Activated naive CD8-positive, alpha-beta T cell treated with anti-CD3 and anti-CD28 coated beads, Interleukin-2, amount 50 U/mL, for 24 hours (primary cell): ENCODE measurements around the gene CCDC7.
"Not testable (repeated sequence)": the region's sequence is repeated elsewhere in the genome, so short reads cannot be mapped to it uniquely, and the experiment has no call there.

Experiments
- ATAC-seq: fragments of 150-1000 bp; cut with Tn5 transposase; one replicate; pipeline ENCODE4 v1.10.0; 2021
- DNase-seq: peaks from one replicate; pipeline ENCODE4 v3.0.0; 2021
- H3K27ac Mint-ChIP-seq: one replicate; pipeline ENCODE4 v1.8.0; 2021; ENCODE audit warnings: mild to moderate bottlenecking, mixed read lengths
- H3K27me3 Mint-ChIP-seq: one replicate; pipeline ENCODE4 v1.8.0; 2021; ENCODE audit warnings: mixed read lengths
- H3K36me3 Mint-ChIP-seq: one replicate; pipeline ENCODE4 v1.8.0; 2021; ENCODE audit warnings: low read depth, mixed read lengths
- H3K4me1 Mint-ChIP-seq: one replicate; pipeline ENCODE4 v1.8.0; 2021; ENCODE audit warnings: mixed read lengths
- H3K4me3 Mint-ChIP-seq: one replicate; pipeline ENCODE4 v1.8.0; 2021; ENCODE audit warnings: mild to moderate bottlenecking, moderate library complexity, mixed read lengths
- H3K9me3 Mint-ChIP-seq: one replicate; pipeline ENCODE4 v1.8.0; 2021; ENCODE audit warnings: mixed read lengths

Gene CCDC7

GRCh38 chr10:32577448-32577847, 131.5 kb downstream of the CCDC7 start:
- no peak for ATAC-seq
- Mint-ChIP-seq H3K27ac (no peak overlapping the region), H3K36me3 (no peaks in the 10 kb centered on the region)

GRCh38 chr10:32582946-32583345, 137.0 kb downstream of the CCDC7 start:
- H3K27ac Mint-ChIP-seq, result no peak overlapping the region

More at GRCh38 chr10:32577448-32577847, 131.5 kb downstream of the CCDC7 start:
- Mint-ChIP-seq H3K9me3 (no peaks in the 10 kb centered on the region), H3K4me3 (no peak overlapping the region), H3K4me1 (no peaks in the 10 kb centered on the region), H3K27me3 (no peaks in the 10 kb centered on the region)
- no peak for DNase-seq

GRCh38 chr10:32598022-32598421, 152.1 kb downstream of the CCDC7 start:
- H3K4me3 Mint-ChIP-seq, H3K4me1 Mint-ChIP-seq, ATAC-seq, H3K27ac Mint-ChIP-seq, H3K27me3 Mint-ChIP-seq, DNase-seq: not testable (repeated sequence)
- Mint-ChIP-seq H3K36me3 (peaks cover 58% of the 10 kb centered on the region), H3K9me3 (peaks cover 27% of the 10 kb centered on the region)

More at GRCh38 chr10:32582946-32583345, 137.0 kb downstream of the CCDC7 start:
- Mint-ChIP-seq H3K9me3 (no peaks in the 10 kb centered on the region), H3K27me3 (no peaks in the 10 kb centered on the region), H3K4me1 (no peaks in the 10 kb centered on the region), H3K36me3 (peaks cover 12% of the 10 kb centered on the region), H3K4me3 (no peak overlapping the region)
- ATAC-seq, result no peak
- no peak for DNase-seq

- Mint-ChIP-seq H3K27me3 (no peaks in the 10 kb centered on the region), H3K9me3 (peaks cover 31% of the 10 kb centered on the region), H3K27ac (no peak overlapping the region), H3K4me3 (no peak overlapping the region), H3K4me1 (no peaks in the 10 kb centered on the region), H3K36me3 (peaks cover 54% of the 10 kb centered on the region)
- ATAC-seq (no peak), DNase-seq (no peak)
Measured at GRCh38 chr10:32600317-32600716, 154.4 kb downstream of the CCDC7 start.

GRCh38 chr10:32601562-32601961, 155.6 kb downstream of the CCDC7 start:
- H3K36me3 Mint-ChIP-seq, result peaks cover 43% of the 10 kb centered on the region
- H3K4me3 Mint-ChIP-seq, H3K27me3 Mint-ChIP-seq, DNase-seq, H3K4me1 Mint-ChIP-seq, H3K27ac Mint-ChIP-seq, ATAC-seq: not testable (repeated sequence)
- peaks cover 31% of the 10 kb centered on the region for H3K9me3 Mint-ChIP-seq

- DNase-seq (no peak), ATAC-seq (no peak)
- H3K27ac Mint-ChIP-seq, result no peak overlapping the region
- peaks cover 27% of the 10 kb centered on the region for H3K36me3 Mint-ChIP-seq
- no peak overlapping the region for H3K4me3 Mint-ChIP-seq
- H3K9me3 Mint-ChIP-seq, result peaks cover 14% of the 10 kb centered on the region
- H3K27me3 Mint-ChIP-seq, result no peaks in the 10 kb centered on the region
- H3K4me1 Mint-ChIP-seq, result no peaks in the 10 kb centered on the region
Measured at GRCh38 chr10:32605787-32606186, 159.8 kb downstream of the CCDC7 start.

GRCh38 chr10:32610543-32610942, 164.6 kb downstream of the CCDC7 start:
- H3K27me3 Mint-ChIP-seq, H3K27ac Mint-ChIP-seq, H3K4me3 Mint-ChIP-seq, DNase-seq, H3K4me1 Mint-ChIP-seq, ATAC-seq: not testable (repeated sequence)
- peaks cover 20% of the 10 kb centered on the region for H3K9me3 Mint-ChIP-seq
- peaks cover 27% of the 10 kb centered on the region for H3K36me3 Mint-ChIP-seq

GRCh38 chr10:32616438-32616837, 170.5 kb downstream of the CCDC7 start:
- H3K27me3 Mint-ChIP-seq, result no peaks in the 10 kb centered on the region
- H3K36me3 Mint-ChIP-seq, result peaks cover 34% of the 10 kb centered on the region
- no peaks in the 10 kb centered on the region for H3K4me1 Mint-ChIP-seq
- no peak overlapping the region for H3K27ac Mint-ChIP-seq
- no peak for ATAC-seq
- peaks cover 26% of the 10 kb centered on the region for H3K9me3 Mint-ChIP-seq
- no peak overlapping the region for H3K4me3 Mint-ChIP-seq
- no peak for DNase-seq

- H3K4me3 Mint-ChIP-seq, result no peak overlapping the region
- H3K9me3 Mint-ChIP-seq, result peaks cover 18% of the 10 kb centered on the region
- DNase-seq (no peak), ATAC-seq (no peak)
- no peaks in the 10 kb centered on the region for H3K4me1 Mint-ChIP-seq
- H3K36me3 Mint-ChIP-seq, result peaks cover 23% of the 10 kb centered on the region
- H3K27me3 Mint-ChIP-seq, result no peaks in the 10 kb centered on the region
- H3K27ac Mint-ChIP-seq, result no peak overlapping the region
Measured at GRCh38 chr10:32618482-32618881, 172.5 kb downstream of the CCDC7 start.

- Mint-ChIP-seq H3K27me3 (no peaks in the 10 kb centered on the region), H3K36me3 (peaks cover 19% of the 10 kb centered on the region), H3K27ac (no peak overlapping the region), H3K4me1 (no peaks in the 10 kb centered on the region), H3K4me3 (no peak overlapping the region), H3K9me3 (peaks cover 17% of the 10 kb centered on the region)
- ATAC-seq (no peak), DNase-seq (no peak)
Measured at GRCh38 chr10:32621969-32622368, 176.0 kb downstream of the CCDC7 start.

- no peak overlapping the region for H3K4me3 Mint-ChIP-seq
- H3K36me3 Mint-ChIP-seq, result peaks cover 23% of the 10 kb centered on the region
- DNase-seq, result no peak
- H3K9me3 Mint-ChIP-seq, result peaks cover 17% of the 10 kb centered on the region
- no peaks in the 10 kb centered on the region for H3K4me1 Mint-ChIP-seq
- H3K27me3 Mint-ChIP-seq, result no peaks in the 10 kb centered on the region
- ATAC-seq, result no peak
- H3K27ac Mint-ChIP-seq, result no peak overlapping the region
Measured at GRCh38 chr10:32622409-32622808, 176.5 kb downstream of the CCDC7 start.

GRCh38 chr10:32627183-32627582, 181.2 kb downstream of the CCDC7 start:
- Mint-ChIP-seq H3K27me3 (no peaks in the 10 kb centered on the region), H3K4me1 (no peaks in the 10 kb centered on the region), H3K27ac (no peak overlapping the region), H3K4me3 (no peak overlapping the region), H3K9me3 (peaks cover 5% of the 10 kb centered on the region), H3K36me3 (peaks cover 18% of the 10 kb centered on the region)
- ATAC-seq (no peak), DNase-seq (no peak)

GRCh38 chr10:32629910-32630309, 184.0 kb downstream of the CCDC7 start:
- DNase-seq (no peak), ATAC-seq (no peak)
- H3K4me3 Mint-ChIP-seq, result no peak overlapping the region
- no peaks in the 10 kb centered on the region for H3K4me1 Mint-ChIP-seq
- H3K9me3 Mint-ChIP-seq, result peaks cover 5% of the 10 kb centered on the region
- peaks cover 13% of the 10 kb centered on the region for H3K36me3 Mint-ChIP-seq
- no peaks in the 10 kb centered on the region for H3K27me3 Mint-ChIP-seq
- no peak overlapping the region for H3K27ac Mint-ChIP-seq

GRCh38 chr10:32646535-32646934, 200.6 kb downstream of the CCDC7 start:
- no peak overlapping the region for H3K27ac Mint-ChIP-seq
- DNase-seq (no peak), ATAC-seq (no peak)
- no peaks in the 10 kb centered on the region for H3K27me3 Mint-ChIP-seq
- peaks cover 6% of the 10 kb centered on the region for H3K4me1 Mint-ChIP-seq
- peaks cover 23% of the 10 kb centered on the region for H3K9me3 Mint-ChIP-seq
- H3K36me3 Mint-ChIP-seq, result peaks cover 28% of the 10 kb centered on the region
- no peak overlapping the region for H3K4me3 Mint-ChIP-seq

GRCh38 chr10:32650246-32650655, 204.3 kb downstream of the CCDC7 start:
- ATAC-seq (peak; percentile 36), DNase-seq (no peak)
- peaks cover 6% of the 10 kb centered on the region for H3K4me1 Mint-ChIP-seq
- no peak overlapping the region for H3K4me3 Mint-ChIP-seq
- peaks cover 38% of the 10 kb centered on the region for H3K9me3 Mint-ChIP-seq
- no peak overlapping the region for H3K27ac Mint-ChIP-seq
- peaks cover 37% of the 10 kb centered on the region for H3K36me3 Mint-ChIP-seq
- H3K27me3 Mint-ChIP-seq, result no peaks in the 10 kb centered on the region

GRCh38 chr10:32657430-32657829, 211.5 kb downstream of the CCDC7 start:
- ATAC-seq, H3K27me3 Mint-ChIP-seq, H3K4me1 Mint-ChIP-seq, DNase-seq, H3K4me3 Mint-ChIP-seq, H3K27ac Mint-ChIP-seq: not testable (repeated sequence)
- Mint-ChIP-seq H3K36me3 (peaks cover 44% of the 10 kb centered on the region), H3K9me3 (peaks cover 56% of the 10 kb centered on the region)
